HL-60 (cell line): ENCODE measurements around the gene FUT7.

Experiments used
- DNase-seq, 2 experiments: peaks; one replicate each; pipeline ENCODE4 v3.0.0-alpha.2; 2010 to 2020; ENCODE audit warnings: low read depth in 1 of 2, low spot score in 1 of 2
- H3K27ac ChIP-seq: fragments of 250-450 bp; sonication (Bioruptor Pico); replicated peaks from 2 replicates; pipeline ENCODE4 v1.5.1; 2020; ENCODE audit warnings: mild to moderate bottlenecking, moderate library complexity
- H3K27me3 ChIP-seq: fragments of 250-450 bp; sonication (Bioruptor Pico); 2 replicates; pipeline ENCODE4 v1.5.1; 2021; ENCODE audit warnings: mild to moderate bottlenecking, moderate library complexity; ENCODE audit not compliant: insufficient read depth, poor library complexity, severe bottlenecking
- H3K4me3 ChIP-seq: replicated peaks from 2 replicates; pipeline ENCODE4 v1.5.1; 2011; ENCODE audit warnings: mild to moderate bottlenecking, control low read depth, low read length; ENCODE audit not compliant: insufficient read depth
- GABPA ChIP-seq: IDR thresholded peaks from 2 replicates; pipeline ENCODE4 v1.6.1; 2012; ENCODE audit warnings: low read depth
- POLR2AphosphoS5 ChIP-seq: IDR thresholded peaks from 2 replicates; pipeline ENCODE4 v1.6.1; 2012; ENCODE audit warnings: low read depth
- SPI1 ChIP-seq: IDR thresholded peaks from 2 replicates; pipeline ENCODE4 v1.6.1; 2012; ENCODE audit warnings: low read depth, mild to moderate bottlenecking, borderline replicate concordance
- TF ChIP-seq, protein P1 (sequence below): IDR thresholded peaks from one replicate; pipeline ENCODE4 v1.5.1; 2011; ENCODE audit warnings: low read length, control low read depth, inconsistent platforms; ENCODE audit not compliant: insufficient read depth
- TF ChIP-seq, protein P2 (sequence below): IDR thresholded peaks from 2 replicates; pipeline ENCODE4 v1.6.1; 2012; ENCODE audit warnings: low read depth; ENCODE audit not compliant: insufficient replicate concordance

Gene FUT7

DNA sequence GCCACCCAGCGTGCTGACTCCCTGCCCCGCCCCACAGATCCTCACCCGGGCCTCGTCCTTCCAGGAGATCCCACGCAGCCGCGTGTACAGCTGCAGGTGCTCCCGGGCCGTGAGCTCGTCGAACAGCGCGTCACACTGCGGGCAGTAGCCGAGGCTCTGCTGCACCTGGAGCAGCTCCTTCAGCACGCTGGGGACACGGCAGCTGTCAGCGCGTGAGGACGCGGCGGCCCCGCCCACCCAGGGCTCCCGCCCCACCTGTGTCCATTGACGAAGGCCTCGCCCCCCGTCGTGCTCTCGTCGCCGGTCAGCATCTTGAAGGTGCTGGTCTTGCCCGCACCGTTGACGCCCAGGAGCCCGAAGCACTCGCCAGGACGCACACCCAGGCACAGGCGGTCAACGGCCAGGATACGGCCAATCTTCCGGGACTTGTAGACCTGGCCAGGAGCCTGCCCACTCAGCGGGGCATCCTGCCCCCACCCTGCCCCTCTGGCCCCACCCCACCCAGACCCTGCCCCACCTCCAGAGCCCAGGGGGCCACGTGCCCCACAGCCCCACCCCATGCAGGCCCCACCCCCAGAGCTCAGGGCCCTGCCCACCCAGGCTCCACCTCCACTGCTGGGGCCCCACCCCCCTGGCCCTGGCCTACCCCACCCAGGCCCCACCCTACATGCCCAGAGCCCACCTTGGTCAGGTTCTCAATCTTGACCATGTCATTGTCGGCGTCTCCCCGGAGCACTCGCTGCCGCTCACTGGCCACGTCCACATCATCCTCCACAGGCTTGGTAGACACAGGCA, 21.8 kb downstream of the FUT7 start:
- Histone ChIP-seq H3K4me3 (no peak overlapping the region), H3K27ac (no peak overlapping the region), H3K27me3 (no peaks in the 10 kb centered on the region)
- TF ChIP-seq GABPA (no peak), SPI1 (no peak), POLR2AphosphoS5 (no peak)
- TF ChIP-seq, protein P1, sequence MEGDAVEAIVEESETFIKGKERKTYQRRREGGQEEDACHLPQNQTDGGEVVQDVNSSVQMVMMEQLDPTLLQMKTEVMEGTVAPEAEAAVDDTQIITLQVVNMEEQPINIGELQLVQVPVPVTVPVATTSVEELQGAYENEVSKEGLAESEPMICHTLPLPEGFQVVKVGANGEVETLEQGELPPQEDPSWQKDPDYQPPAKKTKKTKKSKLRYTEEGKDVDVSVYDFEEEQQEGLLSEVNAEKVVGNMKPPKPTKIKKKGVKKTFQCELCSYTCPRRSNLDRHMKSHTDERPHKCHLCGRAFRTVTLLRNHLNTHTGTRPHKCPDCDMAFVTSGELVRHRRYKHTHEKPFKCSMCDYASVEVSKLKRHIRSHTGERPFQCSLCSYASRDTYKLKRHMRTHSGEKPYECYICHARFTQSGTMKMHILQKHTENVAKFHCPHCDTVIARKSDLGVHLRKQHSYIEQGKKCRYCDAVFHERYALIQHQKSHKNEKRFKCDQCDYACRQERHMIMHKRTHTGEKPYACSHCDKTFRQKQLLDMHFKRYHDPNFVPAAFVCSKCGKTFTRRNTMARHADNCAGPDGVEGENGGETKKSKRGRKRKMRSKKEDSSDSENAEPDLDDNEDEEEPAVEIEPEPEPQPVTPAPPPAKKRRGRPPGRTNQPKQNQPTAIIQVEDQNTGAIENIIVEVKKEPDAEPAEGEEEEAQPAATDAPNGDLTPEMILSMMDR = no peak
- TF ChIP-seq, protein P2, sequence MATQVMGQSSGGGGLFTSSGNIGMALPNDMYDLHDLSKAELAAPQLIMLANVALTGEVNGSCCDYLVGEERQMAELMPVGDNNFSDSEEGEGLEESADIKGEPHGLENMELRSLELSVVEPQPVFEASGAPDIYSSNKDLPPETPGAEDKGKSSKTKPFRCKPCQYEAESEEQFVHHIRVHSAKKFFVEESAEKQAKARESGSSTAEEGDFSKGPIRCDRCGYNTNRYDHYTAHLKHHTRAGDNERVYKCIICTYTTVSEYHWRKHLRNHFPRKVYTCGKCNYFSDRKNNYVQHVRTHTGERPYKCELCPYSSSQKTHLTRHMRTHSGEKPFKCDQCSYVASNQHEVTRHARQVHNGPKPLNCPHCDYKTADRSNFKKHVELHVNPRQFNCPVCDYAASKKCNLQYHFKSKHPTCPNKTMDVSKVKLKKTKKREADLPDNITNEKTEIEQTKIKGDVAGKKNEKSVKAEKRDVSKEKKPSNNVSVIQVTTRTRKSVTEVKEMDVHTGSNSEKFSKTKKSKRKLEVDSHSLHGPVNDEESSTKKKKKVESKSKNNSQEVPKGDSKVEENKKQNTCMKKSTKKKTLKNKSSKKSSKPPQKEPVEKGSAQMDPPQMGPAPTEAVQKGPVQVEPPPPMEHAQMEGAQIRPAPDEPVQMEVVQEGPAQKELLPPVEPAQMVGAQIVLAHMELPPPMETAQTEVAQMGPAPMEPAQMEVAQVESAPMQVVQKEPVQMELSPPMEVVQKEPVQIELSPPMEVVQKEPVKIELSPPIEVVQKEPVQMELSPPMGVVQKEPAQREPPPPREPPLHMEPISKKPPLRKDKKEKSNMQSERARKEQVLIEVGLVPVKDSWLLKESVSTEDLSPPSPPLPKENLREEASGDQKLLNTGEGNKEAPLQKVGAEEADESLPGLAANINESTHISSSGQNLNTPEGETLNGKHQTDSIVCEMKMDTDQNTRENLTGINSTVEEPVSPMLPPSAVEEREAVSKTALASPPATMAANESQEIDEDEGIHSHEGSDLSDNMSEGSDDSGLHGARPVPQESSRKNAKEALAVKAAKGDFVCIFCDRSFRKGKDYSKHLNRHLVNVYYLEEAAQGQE = no peak
- no peak for DNase-seq

DNA sequence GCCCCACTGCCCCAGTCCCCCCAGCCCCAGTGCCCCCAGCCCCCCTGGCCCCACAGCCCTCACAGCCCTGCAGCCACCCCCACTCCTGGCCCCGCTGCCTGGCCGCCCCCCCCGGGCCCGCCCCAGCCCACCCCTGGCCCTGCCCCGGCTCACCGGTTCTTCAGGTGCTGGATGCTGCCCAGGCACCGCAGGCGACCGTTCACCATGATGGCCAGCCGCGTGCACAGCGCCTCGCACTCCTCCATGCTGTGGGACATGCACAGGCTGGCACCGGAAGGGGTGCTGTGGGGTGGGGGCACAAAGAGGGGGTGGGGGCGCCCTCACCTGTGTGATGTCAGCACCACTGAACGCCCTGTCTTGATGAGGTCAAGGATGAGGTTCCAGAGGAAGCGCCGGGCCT, 22.7 kb downstream of the FUT7 start:
- H3K27ac ChIP-seq = no peak overlapping the region
- no peaks in the 10 kb centered on the region for H3K27me3 ChIP-seq
- no peak for TF ChIP-seq POLR2AphosphoS5
- TF ChIP-seq, protein P1 = no peak
- TF ChIP-seq GABPA = no peak
- no peak for TF ChIP-seq SPI1
- TF ChIP-seq, protein P2 = no peak
- DNase-seq = no peak
- H3K4me3 ChIP-seq = no peak overlapping the region

DNA sequence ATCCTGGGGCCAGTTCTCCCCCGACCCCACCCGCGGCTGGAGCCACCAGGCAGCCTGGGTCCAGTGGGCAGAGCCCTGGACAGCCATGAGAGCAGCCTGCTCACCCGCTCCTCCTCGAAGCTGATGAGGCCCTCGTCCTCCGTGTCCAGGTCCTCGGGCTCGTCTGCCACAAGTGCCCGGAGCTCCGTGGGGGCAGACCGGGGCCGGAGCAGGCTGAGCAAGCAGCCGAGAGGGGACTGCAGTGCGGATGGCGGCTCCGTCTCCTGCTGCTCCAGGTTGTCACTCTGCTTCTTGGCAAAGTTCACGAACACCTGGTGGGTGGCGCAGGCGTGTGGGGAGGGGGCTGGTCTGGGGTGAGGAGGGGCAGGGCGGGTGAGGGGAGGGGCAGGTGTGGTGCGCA, 23.6 kb downstream of the FUT7 start:
- no peak overlapping the region for H3K27ac ChIP-seq
- no peak overlapping the region for H3K4me3 ChIP-seq
- TF ChIP-seq GABPA (no peak), SPI1 (no peak)
- no peak for DNase-seq
- H3K27me3 ChIP-seq = no peaks in the 10 kb centered on the region

DNA sequence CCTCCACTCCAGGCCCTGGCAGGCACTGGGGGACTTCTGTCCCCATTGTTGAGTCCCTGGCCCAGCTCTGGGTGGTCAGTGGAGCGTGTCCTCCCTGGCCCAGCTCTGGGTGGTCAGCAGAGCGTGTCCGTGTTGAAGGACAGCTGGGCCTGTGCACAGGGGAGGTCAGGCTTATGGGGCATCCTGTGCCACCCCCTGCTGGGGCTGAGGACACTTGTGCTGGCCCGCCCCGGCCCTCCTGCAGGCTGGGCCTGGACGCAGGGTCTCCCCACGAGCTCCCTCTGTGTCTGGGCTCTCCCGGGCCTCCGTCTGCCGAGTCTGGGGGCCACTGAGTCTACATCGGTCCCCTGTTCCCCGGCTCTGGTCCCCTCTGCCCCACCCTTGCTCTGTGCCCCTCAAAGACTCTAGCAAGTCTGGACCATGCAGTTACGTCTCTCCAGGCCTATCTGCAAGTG, 24.0 kb downstream of the FUT7 start:
- no peak overlapping the region for H3K4me3 ChIP-seq

More for the DNA sequence above, 24.0 kb downstream of the FUT7 start:
- no peaks in the 10 kb centered on the region for H3K27me3 ChIP-seq
- no peak for DNase-seq
- H3K27ac ChIP-seq = no peak overlapping the region
- TF ChIP-seq GABPA = no peak
- TF ChIP-seq POLR2AphosphoS5 = no peak
- no peak for TF ChIP-seq SPI1
- TF ChIP-seq, protein P1 = no peak
- TF ChIP-seq, protein P2 = no peak
